Activated CD8-positive, alpha-beta memory T cell treated with anti-CD3 and anti-CD28 coated beads for 48 hours (primary cell): Measurements from ENCODE around the gene ADAP1.
"Not testable (repeated sequence)": the region's sequence is repeated elsewhere in the genome, so short reads cannot be mapped to it uniquely, and the experiment has no call there.

Experiments used
- DNase-seq, 3 experiments: peaks; one replicate each; pipeline ENCODE4 v3.0.0-alpha.2; 2020; ENCODE audit warnings: low read depth in 2 of 3, low spot score in 2 of 3

ADAP1 gene

DNA sequence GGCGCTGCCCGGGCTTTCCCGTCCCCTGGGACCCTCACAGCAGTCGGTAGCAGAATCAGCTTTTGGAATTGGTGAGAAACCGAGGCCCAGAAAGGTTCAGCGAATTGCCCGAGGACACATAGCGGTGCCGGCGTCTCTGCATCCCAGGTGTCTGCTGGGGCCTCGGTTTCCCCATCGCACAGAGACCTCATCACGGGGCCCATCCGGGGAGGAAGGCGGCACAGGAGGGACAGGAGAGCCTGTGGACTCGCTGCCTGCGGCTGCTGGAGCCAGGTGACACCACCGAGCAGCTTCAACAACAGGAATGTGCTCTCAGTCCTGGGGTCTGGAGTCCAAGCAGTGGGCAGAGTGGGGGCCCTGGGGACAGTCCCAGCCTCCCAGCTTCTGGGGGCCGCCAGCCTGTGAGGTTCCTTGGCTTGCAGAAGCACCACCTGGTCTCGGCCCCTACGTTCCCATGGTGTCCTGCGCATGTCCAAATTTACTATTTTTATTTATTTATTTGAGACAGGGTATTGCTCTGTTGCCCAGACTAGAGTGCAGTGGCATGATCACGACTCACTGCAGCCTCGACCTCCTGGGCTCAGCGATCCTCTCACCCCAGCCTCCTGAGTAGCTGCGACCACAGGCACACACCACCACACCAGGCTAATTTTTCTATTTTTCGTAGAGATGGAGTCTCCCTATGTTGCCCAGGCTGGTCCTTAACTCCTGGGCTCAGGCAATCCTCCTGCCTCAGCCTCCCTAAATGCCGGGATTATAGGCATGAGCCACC is 21.4 kb upstream of the ADAP1 start:
- no peak for DNase-seq

DNA sequence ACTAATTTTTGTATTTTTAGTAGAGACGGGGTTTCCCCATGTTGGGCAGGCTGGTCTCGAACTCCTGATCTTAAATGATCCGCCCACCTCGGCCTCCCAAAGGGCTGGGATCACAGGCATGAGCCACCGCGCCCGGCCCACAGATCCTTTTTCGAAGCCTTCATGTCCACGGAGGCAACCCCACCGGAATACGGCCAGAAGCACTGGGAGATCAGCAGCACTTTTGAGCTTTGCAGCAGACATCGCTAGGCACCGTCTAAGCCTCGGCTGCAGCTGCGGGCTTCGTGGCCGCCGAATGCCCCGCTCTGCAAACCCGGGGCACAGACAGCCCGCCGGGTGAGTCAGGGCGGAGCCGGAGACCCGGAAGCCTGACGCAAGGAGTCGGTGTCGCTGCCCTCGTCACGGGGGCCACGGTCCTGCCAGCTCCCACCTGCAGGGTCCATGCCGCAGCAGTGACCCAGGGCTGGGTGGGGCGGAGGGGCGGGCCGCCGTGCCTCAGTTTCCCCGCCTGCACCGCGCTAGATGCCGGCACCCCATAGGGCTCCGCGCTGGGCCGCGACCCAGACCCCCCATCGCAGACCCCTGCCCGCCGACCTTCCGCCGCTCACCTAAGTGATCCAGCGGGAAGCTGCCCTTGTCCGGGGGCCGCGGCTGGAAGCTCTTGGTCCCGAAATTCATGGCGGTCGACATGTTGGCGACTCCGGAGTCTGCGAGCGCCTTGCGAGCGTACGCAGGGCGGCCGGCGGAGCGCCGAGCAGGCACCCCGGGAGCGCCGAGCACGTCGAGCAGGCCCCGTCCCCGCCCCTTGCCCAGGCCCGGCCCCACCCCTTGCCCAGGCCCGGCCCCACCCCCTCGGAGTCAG is 20.6 kb upstream of the ADAP1 start, which contains the start of gene COX19:
COX19 (minus strand) TSS at position 730 of the 862 bp plus-strand sequence; CDS start at position 690, 40 bp downstream.
- DNase-seq = peak; percentile 80 to 88 (median 85)

DNA sequence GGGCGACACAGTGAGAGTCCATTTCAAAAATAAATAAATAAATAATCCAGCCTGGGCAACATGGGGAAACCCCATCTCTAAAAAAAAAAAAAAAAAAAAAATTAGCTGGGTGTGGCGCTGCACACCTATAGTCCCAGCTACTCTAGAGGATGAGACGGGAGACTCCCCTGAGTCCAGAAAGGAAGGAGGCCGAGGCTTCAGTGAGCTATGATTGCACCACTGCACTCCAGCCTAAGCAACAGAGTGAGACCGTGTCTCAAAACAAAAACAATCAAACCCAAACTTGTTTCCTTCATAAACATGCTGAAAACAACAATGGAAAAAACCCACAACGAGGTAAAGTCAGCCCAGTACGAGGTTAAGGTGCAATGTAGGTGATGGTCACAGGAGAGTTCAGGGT is 19.7 kb upstream of the ADAP1 start:
- DNase-seq = no peak

DNA sequence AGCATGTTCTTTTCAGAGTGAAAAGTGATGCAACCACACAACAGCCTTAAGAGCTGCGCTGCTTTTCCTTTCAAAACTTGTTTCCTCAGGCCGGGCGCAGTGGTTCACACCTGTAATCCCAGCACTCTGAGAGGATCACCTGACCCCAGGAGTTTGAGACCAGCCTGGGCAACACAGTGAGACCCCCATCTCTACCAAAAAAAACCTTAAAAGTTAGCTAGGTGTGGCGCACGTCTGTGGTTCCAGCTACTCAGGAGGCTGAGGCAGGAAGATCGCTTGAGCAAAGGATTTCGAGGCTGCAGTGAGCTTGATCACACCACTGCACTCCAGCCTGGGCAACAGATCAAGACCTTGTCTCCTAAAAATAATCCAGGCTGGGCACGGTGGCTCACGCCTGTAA is 18.8 kb upstream of the ADAP1 start:
- DNase-seq = no peak

- no peak for DNase-seq
Observed at GRCh38 chr7:972676-973309, 18.3 kb upstream of the ADAP1 start.

GRCh38 chr7:972110-972509 is 17.6 kb upstream of the ADAP1 start:
- DNase-seq = no peak

- DNase-seq = no peak
Observed at GRCh38 chr7:970744-971143, 16.3 kb upstream of the ADAP1 start.

GRCh38 chr7:969403-969802 is 14.9 kb upstream of the ADAP1 start:
- no peak for DNase-seq

DNA sequence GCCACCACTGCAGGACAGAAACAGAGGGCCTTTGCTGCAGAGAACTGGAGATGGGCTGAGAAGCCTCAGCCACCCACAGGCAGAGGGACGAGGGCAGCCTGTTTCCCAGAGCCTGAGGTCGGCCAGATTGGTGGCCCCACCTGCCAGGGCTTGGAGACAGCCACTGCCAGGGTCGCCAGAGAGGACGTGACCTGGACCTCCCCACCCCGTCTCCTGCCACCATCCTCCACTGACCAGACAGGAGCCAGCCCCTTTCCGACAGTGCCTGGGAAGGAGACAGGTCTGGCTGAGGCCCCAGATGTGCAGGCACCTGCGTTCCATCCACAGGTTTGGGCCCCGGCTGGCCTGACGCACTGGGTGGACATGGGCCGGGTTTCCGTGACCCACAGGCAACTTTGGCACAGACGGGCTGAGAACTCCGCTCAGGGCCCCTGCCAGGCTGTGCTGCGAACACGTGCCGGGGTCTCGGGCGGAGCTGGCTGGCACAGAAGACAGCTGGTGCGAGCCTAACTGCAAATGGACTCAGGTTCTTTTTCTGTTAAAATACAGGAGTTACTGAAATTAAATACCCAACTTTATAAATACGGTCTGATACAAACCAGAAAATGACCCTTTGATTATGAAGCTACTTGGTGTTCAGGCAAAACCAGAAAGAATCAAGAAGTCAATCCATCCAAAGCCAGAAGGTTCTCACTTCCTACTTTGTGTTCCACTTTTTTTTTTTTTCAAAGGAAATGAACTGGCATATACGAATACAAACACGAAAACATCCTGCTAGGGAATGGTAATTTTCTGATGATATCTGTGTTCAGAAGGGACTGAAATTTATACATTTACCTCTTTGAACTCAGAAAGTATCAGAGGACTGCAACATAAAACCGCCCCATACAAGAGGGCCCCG is 14.0 kb upstream of the ADAP1 start:
- DNase-seq = no peak

- DNase-seq = no peak
Observed at GRCh38 chr7:967361-968082, 13.0 kb upstream of the ADAP1 start.

- no peak for DNase-seq
Observed at GRCh38 chr7:966291-967069, 12.0 kb upstream of the ADAP1 start.

DNA sequence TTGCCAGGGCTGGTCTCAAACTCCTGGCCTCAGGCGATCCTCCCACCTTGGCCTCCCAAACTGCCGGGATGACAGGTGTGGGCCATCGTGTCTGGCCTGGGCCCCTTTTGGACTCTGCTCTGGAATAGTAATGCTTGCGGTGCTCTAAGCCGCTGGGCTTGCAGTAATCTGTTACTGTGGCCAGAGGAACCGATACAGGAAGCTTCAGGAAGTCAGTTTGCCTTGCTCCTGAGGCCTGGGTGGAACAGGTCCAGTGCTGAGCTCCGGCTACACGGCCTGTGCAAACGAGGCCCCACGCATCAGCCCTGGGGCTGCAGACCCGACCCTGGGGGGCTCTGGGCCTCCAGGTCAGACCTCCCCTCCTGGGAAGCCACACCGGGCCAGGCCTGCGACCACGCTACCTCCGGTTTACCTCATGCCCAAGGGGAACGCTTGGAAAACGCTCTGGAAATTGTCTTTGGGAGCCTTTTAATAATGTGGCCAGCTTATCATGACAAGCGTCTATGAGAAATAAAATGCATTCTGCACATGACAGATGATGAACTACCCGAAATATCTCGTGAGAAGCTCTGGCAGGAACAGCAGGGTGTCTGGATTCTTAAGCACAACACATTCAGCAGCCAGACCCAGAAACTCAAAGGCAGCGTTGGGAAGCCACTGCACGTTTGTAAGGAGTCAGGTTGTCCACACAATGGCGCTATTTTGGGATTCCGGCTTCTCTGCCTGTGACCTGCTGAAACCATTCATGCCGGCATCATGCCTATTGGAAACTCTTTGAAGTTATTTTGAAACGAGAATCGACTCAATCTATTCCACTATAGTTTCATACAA is 10.1 kb upstream of the ADAP1 start:
- no peak for DNase-seq

GRCh38 chr7:963236-964078 is 9.0 kb upstream of the ADAP1 start:
- no peak for DNase-seq

- no peak for DNase-seq
Observed at GRCh38 chr7:962401-963081, 8.1 kb upstream of the ADAP1 start.

DNA sequence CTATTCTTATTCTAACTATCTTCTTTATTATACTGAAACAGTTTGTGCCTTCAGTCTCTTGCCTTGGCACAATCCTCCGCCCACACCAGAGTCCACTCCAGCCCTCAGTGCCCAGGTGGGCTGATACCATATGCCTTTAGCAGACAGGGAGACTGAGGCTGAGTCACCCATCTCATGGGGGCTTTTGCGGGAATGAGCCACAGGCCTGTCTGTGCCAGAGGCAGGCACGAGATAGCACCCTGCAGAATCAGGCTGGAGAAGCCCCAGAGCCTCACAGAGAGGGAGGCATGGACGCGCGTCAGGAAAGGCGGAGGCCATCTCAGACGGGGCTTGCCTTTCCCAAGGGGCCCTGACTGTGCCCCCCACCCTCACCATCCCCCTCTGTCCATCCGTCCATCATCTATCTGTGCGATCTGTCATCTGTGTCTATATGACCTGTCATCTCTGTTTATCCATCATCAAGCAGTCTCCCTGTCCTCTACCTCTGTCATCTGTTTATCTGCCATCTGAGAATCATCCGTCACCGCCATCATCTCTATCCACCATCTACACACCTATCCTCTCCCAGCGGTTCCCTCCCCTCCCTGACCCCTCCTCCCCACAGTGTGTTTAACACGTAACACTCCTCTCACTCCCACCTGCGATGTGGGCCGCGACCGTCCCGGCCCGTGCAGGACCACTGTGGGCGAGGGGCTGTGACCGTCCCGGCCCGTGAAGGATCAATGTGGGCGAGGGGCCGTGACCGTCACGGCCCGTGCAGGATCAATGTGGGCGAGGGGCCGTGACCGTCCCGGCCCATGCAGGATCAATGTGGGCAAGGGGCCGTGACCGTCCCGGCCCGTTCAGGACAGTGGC is 7.3 kb upstream of the ADAP1 start:
- no peak for DNase-seq

DNA sequence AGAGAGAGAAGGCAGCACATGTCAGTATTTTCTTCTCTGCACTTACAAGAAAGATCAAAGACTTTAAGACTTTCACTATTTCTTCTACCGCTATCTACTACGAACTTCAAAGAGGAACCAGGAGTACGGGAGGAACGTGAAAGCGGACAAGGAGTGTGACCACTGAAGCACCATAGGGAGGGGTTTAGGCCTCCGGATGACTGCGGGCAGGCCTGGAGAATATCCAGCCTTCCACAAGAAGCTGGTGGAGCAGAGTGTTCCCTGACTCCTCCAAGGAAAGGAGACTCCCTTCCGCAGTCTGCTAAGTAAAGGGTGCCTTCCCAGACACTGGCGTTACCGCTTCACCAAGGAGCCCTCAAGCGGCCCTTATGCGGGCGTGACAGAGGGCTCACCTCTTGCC is 6.5 kb upstream of the ADAP1 start:
- not testable (repeated sequence) for DNase-seq
